SU-DHL-6 (cell line): ENCODE results near the gene KLRK1.

Experiments used
- EZH2phosphoT487 ChIP-seq: fragments of 200-600 bp; sonication (generic), shearing (Covaris generic); conservative IDR thresholded peaks from 2 replicates; pipeline ENCODE4 v1.6.1; 2018; ENCODE audit warnings: mild to moderate bottlenecking, antibody characterized with exemption, low read length, moderate library complexity, mixed read lengths
- TF ChIP-seq, protein P1 (sequence below): fragments of 200-600 bp; sonication (generic); IDR thresholded peaks from one replicate; pipeline ENCODE4 v1.5.1; 2017; ENCODE audit warnings: antibody characterized with exemption, mild to moderate bottlenecking, low read length, moderate library complexity; ENCODE audit not compliant: insufficient read depth, poor library complexity, severe bottlenecking

DNA sequence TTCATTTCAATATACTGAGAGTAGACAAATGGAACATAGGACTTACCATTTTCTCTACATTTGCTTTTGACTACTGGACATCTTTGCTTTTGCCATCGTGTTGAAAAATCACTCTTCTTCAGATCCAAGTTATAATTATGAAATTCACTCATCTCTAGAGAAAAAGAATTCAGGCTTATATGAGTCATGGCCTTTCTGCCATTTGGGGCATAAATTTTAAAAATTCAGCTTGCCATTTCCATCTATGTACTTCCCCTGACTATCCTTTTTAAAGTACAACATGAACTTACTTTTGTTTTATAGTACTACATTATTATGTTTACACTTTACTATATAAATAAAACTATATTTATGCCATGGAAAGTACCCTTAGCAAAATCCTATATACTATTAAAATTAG is 3.0 kb downstream of the KLRK1 start:
- TF ChIP-seq, protein P1, sequence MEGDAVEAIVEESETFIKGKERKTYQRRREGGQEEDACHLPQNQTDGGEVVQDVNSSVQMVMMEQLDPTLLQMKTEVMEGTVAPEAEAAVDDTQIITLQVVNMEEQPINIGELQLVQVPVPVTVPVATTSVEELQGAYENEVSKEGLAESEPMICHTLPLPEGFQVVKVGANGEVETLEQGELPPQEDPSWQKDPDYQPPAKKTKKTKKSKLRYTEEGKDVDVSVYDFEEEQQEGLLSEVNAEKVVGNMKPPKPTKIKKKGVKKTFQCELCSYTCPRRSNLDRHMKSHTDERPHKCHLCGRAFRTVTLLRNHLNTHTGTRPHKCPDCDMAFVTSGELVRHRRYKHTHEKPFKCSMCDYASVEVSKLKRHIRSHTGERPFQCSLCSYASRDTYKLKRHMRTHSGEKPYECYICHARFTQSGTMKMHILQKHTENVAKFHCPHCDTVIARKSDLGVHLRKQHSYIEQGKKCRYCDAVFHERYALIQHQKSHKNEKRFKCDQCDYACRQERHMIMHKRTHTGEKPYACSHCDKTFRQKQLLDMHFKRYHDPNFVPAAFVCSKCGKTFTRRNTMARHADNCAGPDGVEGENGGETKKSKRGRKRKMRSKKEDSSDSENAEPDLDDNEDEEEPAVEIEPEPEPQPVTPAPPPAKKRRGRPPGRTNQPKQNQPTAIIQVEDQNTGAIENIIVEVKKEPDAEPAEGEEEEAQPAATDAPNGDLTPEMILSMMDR = no peak
- no peak for TF ChIP-seq EZH2phosphoT487
